Activated T-cell treated with anti-CD3 and anti-CD28 coated beads, Interleukin-2, amount 50 U/mL, for 4 hours (primary cell): ENCODE data around the gene MICU2. TPM values are rescaled to one million over a fixed set of nuclear protein-coding genes. Genes with fewer than 3 reads are reported as not detected.
"Not testable (repeated sequence)": the region's sequence is repeated elsewhere in the genome, so short reads cannot be mapped to it uniquely, and the experiment has no call there.

ENCODE experiments used
- ATAC-seq, 2 donors: fragments of 200-7000 bp; cut with Tn5 transposase; one replicate each; pipeline ENCODE4 v1.10.0; 2021
- DNase-seq: peaks from one replicate; pipeline ENCODE4 v3.0.0-alpha.2; 2020
- H3K27me3 Mint-ChIP-seq: one replicate; pipeline ENCODE4 v1.8.0; 2021; ENCODE audit warnings: low read depth, mixed read lengths
- H3K36me3 Mint-ChIP-seq: one replicate; pipeline ENCODE4 v1.8.0; 2022; ENCODE audit warnings: mixed read lengths; ENCODE audit not compliant: insufficient read depth
- H3K4me1 Mint-ChIP-seq: one replicate; pipeline ENCODE4 v1.8.0; 2021; ENCODE audit warnings: low read depth, mixed read lengths
- H3K4me3 Mint-ChIP-seq: one replicate; pipeline ENCODE4 v1.8.0; 2021; ENCODE audit warnings: mild to moderate bottlenecking, moderate library complexity, mixed read lengths
- H3K9me3 Mint-ChIP-seq: one replicate; pipeline ENCODE4 v1.8.0; 2021; ENCODE audit warnings: mixed read lengths
- total RNA-seq, 3 donors: library from RNA; stranded (reverse); gene quantifications; one replicate each; pipeline ENCODE4 v1.2.1, GENCODE V29; 2021

The MICU2 gene
- total RNA-seq, 3 donors from 2014 or later: 27.7 to 32.4 (median 28.4) TPM

DNA sequence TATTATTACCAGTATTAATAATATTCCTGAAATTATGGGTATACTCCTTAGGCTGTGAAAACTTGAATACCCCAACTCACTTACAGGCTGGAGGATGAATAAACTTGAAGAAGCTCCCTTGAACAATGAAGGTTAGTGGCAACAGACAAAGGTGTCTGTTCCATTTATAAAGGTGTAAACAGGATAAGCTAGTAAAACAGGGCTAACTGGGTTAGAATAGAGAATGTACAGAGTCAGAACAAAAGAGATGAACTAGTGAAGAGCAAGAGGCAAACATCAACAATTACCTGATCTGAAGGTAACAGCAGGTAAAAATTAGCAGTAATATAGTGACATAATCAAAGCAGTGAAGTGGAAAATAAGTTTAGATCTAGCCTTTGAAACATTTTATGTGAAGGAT lies 23.2 kb downstream of the MICU2 start:
- Mint-ChIP-seq H3K9me3 (peaks cover 6% of the 10 kb centered on the region), H3K4me1 (peaks cover 40% of the 10 kb centered on the region), H3K27me3 (no peaks in the 10 kb centered on the region)

DNA sequence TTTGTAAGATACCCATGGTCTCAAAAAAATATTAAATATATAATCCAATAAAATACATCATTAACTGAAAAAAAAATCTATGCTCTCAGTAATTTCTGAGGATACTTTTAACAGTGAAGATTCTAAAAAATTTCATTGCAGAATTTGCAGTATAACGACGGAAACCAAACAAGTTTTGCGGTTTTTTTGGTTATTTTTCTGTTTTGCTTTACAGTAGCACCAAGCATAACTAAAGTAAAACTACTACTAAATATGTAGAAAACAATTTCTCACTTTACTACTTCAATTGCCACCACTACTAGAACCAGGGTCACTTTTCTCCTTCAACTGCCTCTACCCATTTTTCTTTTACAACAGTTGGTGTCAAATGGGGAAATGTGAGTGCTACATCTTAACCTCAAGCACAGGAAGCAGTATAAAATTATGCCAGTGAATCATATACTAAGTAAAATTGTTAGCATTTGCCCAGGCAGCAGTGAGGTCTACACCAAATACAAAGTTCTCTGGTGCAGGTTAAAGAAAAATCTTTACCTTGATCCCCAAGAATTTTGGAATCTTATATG lies 24.1 kb downstream of the MICU2 start:
- DNase-seq (no peak), ATAC-seq (peak; percentile 55 to 86)
- peaks cover 43% of the 10 kb centered on the region for H3K4me1 Mint-ChIP-seq
- no peak overlapping the region for H3K4me3 Mint-ChIP-seq
- H3K9me3 Mint-ChIP-seq: peaks cover 6% of the 10 kb centered on the region
- H3K27me3 Mint-ChIP-seq: no peaks in the 10 kb centered on the region
- peaks cover 12% of the 10 kb centered on the region for H3K36me3 Mint-ChIP-seq

More for the DNA sequence above, 23.2 kb downstream of the MICU2 start:
- H3K36me3 Mint-ChIP-seq: peaks cover 16% of the 10 kb centered on the region
- no peak for ATAC-seq
- H3K4me3 Mint-ChIP-seq: no peak overlapping the region
- DNase-seq: no peak

DNA sequence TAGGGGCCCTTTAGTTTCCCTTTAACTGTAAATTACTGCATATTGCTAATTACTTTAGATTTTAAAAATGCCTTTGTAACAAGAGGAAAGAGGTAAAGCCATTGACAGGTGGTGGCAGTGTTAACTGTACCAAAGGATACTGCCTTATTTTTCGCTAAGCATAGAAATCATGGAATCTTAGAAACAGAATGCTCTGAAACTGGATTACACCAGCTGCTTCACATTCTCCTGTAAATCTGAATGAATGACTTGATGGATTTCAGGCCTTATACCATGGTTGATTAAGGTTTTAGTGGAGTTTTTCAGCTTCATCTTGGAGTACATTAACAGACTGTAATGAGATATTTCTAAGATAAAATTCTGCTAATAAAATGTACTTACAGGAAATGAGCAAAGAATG lies 25.2 kb downstream of the MICU2 start:
- ATAC-seq: no peak
- peaks cover 50% of the 10 kb centered on the region for H3K4me1 Mint-ChIP-seq
- no peaks in the 10 kb centered on the region for H3K27me3 Mint-ChIP-seq
- DNase-seq: no peak
- no peak overlapping the region for H3K4me3 Mint-ChIP-seq
- peaks cover 12% of the 10 kb centered on the region for H3K36me3 Mint-ChIP-seq
- peaks cover 6% of the 10 kb centered on the region for H3K9me3 Mint-ChIP-seq

DNA sequence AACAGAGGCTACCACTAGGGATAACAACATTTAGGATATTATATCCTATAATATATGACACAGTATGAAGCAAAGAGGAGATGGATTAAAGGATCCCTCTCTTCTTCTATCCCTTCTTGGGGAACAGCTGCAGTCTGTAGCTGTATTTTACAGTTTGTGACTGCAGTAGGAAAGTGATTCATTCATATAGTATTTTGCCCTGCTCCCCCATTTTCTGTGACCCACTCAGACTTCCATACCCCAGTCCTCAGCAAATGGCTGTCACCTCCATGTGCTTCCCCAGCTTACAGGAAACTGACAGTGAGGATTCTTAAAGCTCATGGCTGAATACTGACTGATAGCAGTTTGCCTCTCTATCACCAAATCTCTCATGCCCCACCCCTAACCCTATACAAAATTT lies 27.5 kb downstream of the MICU2 start:
- Mint-ChIP-seq H3K9me3 (no peaks in the 10 kb centered on the region), H3K4me1 (peaks cover 38% of the 10 kb centered on the region), H3K36me3 (peaks cover 2% of the 10 kb centered on the region), H3K27me3 (no peaks in the 10 kb centered on the region), H3K4me3 (no peak overlapping the region)
- no peak for DNase-seq
- no peak for ATAC-seq

DNA sequence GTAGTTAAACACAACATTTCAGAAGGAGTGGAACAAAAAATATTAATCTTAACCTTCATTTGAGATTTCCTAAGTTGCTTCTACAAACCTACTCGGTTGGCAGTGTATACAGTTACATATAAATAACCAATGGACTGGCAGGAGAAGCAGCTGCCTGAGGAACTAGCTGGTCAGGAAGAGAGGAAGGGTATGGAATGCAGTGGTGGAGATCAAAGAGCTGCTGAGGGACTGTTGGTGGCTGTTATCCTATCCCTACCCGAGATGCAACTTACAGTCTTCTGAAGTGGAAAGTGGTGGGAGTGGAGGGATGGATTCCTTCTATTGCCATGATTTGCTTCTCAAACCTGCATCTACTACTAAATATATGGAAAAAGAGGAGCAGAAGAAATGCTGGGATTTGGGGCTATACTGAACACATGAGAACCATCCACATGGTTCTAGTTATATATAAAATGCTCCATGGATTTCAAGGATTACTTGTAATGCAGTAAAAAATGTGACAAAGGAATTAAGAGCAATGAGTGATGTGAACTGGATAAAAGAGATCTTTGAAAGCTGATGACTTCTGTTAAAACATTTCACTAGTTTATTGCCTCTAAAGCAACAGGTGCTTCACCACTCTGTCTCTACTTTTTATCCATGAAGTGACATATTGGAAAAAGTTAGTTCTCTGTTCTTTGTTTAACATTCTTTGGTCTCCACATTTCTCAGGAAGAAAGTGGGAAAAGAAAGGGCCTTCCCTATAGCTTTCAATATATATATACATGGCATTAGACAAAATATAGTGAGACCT lies 29.9 kb downstream of the MICU2 start:
- Mint-ChIP-seq H3K36me3 (peaks cover 2% of the 10 kb centered on the region), H3K4me1 (peaks cover 35% of the 10 kb centered on the region), H3K9me3 (no peaks in the 10 kb centered on the region), H3K27me3 (no peaks in the 10 kb centered on the region), H3K4me3 (no peak overlapping the region)
- no peak for DNase-seq
- no peak for ATAC-seq

DNA sequence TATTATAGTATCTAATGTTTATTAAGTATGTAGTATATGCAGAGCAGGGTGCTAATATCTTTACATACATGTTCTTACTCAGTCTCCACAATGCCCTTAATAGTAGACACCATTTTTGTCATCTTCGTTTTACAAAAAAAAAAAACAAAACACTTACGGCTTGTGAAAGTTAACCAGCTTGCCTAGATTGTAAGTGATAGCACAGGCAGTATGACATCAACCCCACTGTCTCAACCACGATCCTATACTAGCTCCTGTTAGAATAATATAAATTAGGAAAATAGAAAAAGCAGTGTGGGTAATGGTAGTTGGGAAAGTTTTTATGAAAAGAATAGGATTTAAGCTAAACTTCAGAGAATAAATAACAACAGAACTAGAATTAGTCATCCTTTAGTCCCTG lies 34.3 kb downstream of the MICU2 start:
- Mint-ChIP-seq H3K4me3 (no peak overlapping the region), H3K27me3 (no peaks in the 10 kb centered on the region), H3K36me3 (peaks cover 11% of the 10 kb centered on the region), H3K9me3 (no peaks in the 10 kb centered on the region), H3K4me1 (peaks cover 33% of the 10 kb centered on the region)
- ATAC-seq (no peak), DNase-seq (no peak)

DNA sequence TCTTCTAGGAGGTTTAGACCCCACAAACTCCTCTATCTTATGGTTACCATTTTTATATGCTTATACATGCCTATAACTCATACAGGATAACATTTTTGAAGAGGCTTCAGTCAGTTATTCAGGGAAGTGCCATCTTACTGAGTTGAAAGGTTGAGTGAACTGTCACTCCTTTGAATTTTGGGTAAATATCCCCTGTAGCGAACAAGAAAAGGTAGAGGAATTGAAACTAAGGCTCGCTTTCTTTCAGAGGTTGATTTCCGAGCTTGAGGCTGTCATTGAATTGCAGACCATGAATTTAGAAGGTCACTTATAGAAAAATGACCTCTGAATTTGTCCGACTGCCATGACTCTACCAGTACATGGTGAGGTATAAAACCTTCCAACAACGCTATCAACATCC lies 35.1 kb downstream of the MICU2 start:
- Mint-ChIP-seq H3K9me3 (no peaks in the 10 kb centered on the region), H3K4me3 (no peak overlapping the region)

DNA sequence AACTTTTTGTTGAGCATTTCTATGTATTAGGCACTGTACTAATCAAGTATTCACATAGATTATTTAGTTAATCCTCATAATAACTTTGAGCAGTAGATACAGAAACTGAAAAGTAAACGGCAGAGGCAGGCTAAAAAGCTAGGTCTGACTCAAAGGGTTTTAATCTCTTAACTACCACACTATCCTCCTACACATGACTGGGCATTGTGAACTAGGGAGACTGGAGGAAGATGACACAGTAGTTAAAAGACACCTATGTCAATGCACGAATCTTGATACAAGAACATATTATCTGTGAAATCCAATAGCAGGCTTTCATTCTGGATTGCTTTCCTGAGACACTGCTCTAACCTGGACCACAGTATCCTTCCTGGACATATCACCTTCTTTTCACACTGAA lies 36.3 kb downstream of the MICU2 start:
- peak; percentile 60 to 77 for ATAC-seq

More for the DNA sequence above, 35.1 kb downstream of the MICU2 start:
- Mint-ChIP-seq H3K27me3 (no peaks in the 10 kb centered on the region), H3K36me3 (peaks cover 19% of the 10 kb centered on the region), H3K4me1 (peaks cover 28% of the 10 kb centered on the region)
- no peak for DNase-seq
- no peak for ATAC-seq

DNA sequence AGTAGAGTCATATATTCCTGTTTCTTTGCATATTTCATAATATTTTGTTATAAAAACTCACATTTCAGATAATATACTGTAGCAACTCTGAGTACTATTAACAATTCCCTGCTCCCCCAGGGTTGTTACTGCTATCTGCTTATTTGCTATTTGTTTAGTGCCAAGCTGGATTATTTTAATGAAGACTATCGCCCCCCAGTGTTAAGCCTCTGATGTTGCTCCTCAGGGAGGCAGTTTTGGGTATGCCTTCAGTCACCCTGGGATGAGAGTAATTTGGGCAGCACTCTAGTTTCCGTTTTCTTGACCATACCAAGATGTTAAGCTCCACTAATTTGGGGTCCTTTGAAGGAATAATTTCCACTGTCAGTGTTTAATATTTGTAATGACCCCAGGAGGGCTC lies 46.0 kb downstream of the MICU2 start:
- H3K4me3 Mint-ChIP-seq: no peak overlapping the region
- H3K27me3 Mint-ChIP-seq: no peaks in the 10 kb centered on the region
- peaks cover 8% of the 10 kb centered on the region for H3K4me1 Mint-ChIP-seq
- peaks cover 51% of the 10 kb centered on the region for H3K36me3 Mint-ChIP-seq
- H3K9me3 Mint-ChIP-seq: peaks cover 4% of the 10 kb centered on the region
- ATAC-seq: no peak
- DNase-seq: no peak

More for the DNA sequence above, 36.3 kb downstream of the MICU2 start:
- Mint-ChIP-seq H3K4me1 (peaks cover 27% of the 10 kb centered on the region), H3K4me3 (no peak overlapping the region), H3K9me3 (peaks cover 2% of the 10 kb centered on the region), H3K27me3 (no peaks in the 10 kb centered on the region), H3K36me3 (peaks cover 29% of the 10 kb centered on the region)
- no peak for DNase-seq

DNA sequence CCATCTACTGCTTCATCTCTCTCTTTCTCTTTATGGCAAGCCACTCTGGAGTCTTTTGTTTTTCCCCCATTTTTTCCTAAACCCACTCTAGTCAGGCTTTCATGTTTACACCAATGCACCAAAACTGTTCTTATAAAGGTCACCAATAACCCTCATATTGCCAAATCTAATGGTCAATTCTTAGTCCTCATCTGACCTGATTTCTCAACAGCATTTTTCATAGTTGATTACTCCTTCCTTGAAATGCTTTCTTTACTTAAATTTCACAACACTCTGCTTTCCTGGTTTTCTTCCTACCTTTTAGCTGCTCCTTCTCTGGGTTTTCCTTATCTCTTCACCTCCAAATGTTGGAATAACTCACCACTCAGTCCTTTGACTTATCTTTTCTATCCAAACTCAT lies 47.9 kb downstream of the MICU2 start:
- DNase-seq (no peak), ATAC-seq (no peak)
- no peaks in the 10 kb centered on the region for H3K9me3 Mint-ChIP-seq
- H3K36me3 Mint-ChIP-seq: peaks cover 49% of the 10 kb centered on the region
- H3K27me3 Mint-ChIP-seq: no peaks in the 10 kb centered on the region
- no peak overlapping the region for H3K4me3 Mint-ChIP-seq
- peaks cover 8% of the 10 kb centered on the region for H3K4me1 Mint-ChIP-seq

DNA sequence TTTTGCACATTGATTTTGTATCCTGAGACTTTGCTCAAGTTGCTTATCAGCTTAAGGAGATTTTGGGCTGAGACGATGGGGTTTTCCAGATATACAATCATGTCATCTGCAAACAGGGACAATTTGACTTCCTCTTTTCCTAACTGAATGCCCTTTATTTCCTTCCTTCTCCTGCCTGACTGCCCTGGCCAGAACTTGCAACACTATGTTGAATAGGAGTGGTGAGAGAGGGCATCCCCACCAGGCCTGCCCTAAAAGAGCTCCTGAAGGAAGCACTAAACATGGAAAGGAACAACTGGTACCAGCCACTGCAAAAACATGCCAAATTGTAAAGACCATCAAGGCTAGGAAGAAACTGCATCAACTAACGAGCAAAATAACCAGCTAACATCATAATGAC lies 50.7 kb downstream of the MICU2 start:
- H3K4me1 Mint-ChIP-seq: peaks cover 12% of the 10 kb centered on the region
- not testable (repeated sequence) for H3K9me3 Mint-ChIP-seq, ATAC-seq, H3K4me3 Mint-ChIP-seq, H3K27me3 Mint-ChIP-seq, DNase-seq
- H3K36me3 Mint-ChIP-seq: peaks cover 46% of the 10 kb centered on the region

DNA sequence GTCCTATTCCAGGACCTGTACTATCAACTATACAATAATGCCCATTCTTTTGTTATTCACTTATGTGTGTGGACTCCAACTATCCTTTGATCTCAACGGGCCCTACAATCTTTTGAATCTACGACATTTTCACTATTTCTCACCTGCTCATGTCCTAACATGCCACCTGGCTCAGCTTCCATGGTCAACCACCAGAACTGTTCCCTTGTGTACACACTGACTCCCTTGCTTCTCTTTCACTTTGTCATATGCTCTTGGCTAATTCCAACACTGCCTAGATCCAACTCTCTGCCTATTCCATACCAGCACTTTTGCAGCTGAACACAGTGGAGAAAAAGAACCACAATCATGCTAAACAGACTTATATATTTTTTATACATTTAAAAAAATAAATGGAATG lies 53.1 kb downstream of the MICU2 start:
- DNase-seq (no peak), ATAC-seq (no peak)
- Mint-ChIP-seq H3K4me1 (peaks cover 11% of the 10 kb centered on the region), H3K9me3 (no peaks in the 10 kb centered on the region), H3K4me3 (no peak overlapping the region), H3K36me3 (peaks cover 36% of the 10 kb centered on the region), H3K27me3 (no peaks in the 10 kb centered on the region)

DNA sequence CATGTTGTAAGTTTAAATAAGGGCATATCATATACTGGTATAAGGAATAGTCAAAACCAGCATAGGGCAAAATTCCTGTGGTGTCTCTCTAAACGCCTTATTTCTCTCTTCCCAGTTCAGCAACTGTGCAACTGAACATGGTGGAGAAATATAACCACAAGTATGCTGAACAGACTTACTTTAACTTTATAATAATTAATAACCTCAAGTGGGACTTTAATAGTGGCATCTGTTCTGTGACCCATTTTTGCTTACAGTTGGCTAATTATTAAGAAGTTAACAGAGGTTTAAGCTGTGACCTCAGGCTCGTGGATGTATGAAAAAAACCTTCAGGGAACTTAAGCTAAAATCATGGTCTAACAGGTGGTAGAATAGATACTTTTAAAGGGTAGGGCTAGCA lies 54.3 kb downstream of the MICU2 start:
- DNase-seq (no peak), ATAC-seq (no peak)
- peaks cover 40% of the 10 kb centered on the region for H3K36me3 Mint-ChIP-seq
- H3K4me1 Mint-ChIP-seq: peaks cover 12% of the 10 kb centered on the region
- H3K27me3 Mint-ChIP-seq: no peaks in the 10 kb centered on the region
- H3K9me3 Mint-ChIP-seq: no peaks in the 10 kb centered on the region
- no peak overlapping the region for H3K4me3 Mint-ChIP-seq

DNA sequence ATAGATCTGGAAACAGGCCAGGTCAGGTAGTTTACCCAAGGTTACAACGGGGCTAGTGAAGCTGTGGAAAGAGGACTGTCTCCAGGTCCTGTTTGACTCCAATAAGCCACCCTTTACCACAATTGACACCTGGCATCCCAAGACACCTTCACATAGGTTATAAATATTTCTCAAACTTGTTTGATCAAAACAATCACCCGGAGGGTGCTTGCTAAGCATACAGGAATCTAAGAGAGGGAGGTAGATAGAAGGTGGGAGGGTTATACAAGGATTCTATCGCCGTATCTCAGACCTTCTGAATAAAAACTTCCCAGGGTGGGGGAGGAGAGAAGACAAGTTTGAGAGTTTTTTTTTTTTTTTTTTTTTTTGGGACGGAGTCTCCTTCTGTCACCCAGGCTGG lies 55.4 kb downstream of the MICU2 start:
- no peaks in the 10 kb centered on the region for H3K27me3 Mint-ChIP-seq
- no peaks in the 10 kb centered on the region for H3K9me3 Mint-ChIP-seq
- DNase-seq (no peak), ATAC-seq (no peak)
- peaks cover 35% of the 10 kb centered on the region for H3K36me3 Mint-ChIP-seq
- no peak overlapping the region for H3K4me3 Mint-ChIP-seq
- peaks cover 19% of the 10 kb centered on the region for H3K4me1 Mint-ChIP-seq

DNA sequence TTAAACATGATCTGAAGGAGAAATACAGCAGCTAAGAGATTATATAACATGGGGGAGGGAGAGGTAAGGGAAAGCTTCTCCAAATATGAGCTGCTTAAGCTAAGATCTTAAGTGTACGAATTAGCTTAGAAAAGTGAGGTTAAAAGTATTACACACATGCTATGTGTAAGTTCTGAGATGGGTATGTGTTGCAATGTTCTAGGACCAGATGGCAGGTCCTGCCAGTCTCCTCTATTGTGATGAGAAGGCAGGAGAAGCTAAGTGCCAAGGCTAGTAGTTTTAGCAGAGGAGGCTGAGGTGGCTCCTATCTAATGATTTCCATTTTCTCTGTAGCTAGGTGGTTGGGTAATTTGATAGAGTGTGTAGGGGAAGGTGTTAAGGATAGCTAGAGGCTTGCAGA lies 57.6 kb downstream of the MICU2 start:
- Mint-ChIP-seq H3K9me3 (no peaks in the 10 kb centered on the region), H3K27me3 (no peaks in the 10 kb centered on the region), H3K4me3 (no peak overlapping the region), H3K36me3 (peaks cover 22% of the 10 kb centered on the region), H3K4me1 (peaks cover 21% of the 10 kb centered on the region)
- no peak for DNase-seq
- ATAC-seq: no peak
